ELR (cell line): ENCODE measurements around the gene POC1A.

Source experiments
- DNase-seq: peaks from one replicate; pipeline ENCODE4 v3.0.0-alpha.2; 2015; ENCODE audit warnings: low read depth

The POC1A gene

DNA sequence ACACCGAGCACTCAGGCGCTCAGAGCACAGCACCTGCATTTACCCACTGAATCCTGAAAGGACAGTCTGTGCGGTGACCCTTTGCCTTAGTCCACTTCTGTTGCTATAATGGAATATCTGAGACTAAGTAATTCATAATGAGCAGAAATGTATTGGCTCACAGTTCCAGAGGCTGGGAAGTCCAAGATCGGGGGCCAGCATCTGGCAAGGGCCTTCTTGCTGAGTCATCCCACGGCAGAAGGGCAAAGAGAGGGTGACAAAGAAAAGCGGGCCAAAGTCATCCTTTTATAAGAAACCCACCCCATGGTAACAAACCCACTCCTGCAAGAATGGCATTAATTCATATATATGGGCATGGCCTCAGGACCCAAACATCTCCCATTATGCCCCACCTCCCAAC lies 27.7 kb downstream of the POC1A start:
- DNase-seq, result no peak

GRCh38 chr3:52126036-52126435 lies 28.2 kb downstream of the POC1A start:
- no peak for DNase-seq

GRCh38 chr3:52124766-52125165 lies 29.5 kb downstream of the POC1A start:
- DNase-seq, result no peak

DNA sequence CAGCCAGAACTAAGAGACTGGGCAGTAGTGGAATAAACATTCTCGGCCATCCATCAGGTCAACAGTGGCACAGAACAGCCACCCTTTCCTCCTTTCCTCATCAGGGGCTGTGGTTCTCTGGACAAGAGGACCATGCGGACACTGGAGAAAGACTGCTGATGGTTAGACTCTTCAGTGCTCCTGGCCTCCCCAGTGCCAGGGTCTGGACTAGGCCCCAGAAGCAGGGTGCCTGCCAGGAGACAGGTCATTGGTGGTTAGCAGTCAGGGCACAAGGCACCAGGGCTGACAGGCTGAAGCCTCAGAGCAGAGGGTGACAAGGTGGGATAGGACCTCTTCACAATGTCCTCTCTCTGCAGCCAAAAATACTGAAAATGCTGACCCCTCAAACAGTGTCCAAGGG lies 30.1 kb downstream of the POC1A start:
- DNase-seq, result no peak

- peak; percentile 58 for DNase-seq
These were observed 31.0 kb downstream of the POC1A start for GRCh38 chr3:52123106-52123725.

DNA sequence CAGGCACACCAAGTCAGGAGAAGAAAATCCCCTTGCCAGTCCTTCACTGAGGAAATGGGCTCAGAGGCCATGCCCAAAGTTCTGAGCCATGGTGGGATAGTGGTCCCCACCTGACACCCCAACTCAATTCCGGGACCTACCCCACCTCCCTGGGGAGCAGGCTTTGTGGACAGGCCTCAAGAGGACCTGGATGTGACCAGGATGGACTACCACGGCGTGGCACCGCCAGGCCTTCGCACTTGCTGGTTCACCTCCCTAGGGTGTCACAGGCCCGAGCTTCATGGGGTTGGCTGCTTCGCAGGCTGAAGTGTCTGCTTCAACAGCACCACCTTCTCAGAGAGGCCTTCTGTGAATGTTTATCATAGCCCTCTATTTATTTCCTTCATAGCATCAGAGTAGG lies 31.7 kb downstream of the POC1A start:
- no peak for DNase-seq

- DNase-seq, result no peak
These were observed 32.4 kb downstream of the POC1A start for GRCh38 chr3:52121813-52122212.

GRCh38 chr3:52121464-52121805 lies 32.8 kb downstream of the POC1A start:
- DNase-seq, result no peak

DNA sequence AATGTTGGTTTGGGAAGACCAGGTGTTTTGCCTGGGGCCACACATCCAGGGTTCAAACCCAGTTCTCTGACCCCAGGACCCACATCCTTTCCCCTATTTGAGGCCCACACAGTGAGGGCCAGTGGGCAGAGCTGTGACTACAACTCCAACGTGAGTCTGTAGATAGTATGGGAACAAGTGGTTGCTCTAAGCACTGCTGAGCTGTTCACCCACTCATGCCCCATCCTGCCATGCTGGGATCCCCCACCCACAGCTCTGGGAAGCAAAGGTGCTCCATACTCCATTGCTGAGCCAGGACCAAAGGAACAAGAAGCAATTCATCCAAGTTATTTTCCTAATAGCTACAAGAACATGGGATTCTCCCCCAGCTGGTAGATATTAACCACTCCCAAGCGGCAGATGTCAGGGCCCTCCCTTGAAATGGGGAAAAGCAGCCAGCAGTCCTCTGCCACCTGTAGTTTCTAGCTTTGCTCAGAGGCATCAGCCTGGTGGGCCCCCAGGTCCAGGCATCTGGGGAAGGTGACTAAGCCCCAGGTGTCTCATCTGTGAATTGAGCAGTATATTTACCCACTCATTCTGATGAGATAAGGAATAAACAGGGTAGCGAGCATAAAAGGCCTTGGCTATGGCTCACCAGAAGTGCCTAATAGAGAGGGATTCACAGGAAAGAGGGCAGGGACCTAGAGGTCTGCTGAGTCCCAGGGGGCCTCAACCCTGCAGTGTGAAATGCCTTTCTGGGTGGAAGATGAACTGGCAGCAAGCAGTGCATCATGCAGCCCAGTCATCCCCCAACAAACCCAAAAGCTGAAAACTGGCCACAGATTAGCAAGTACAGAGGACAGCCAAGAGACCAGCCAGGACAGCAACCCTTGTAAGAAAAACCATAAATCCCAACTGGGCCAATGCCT lies 33.4 kb downstream of the POC1A start:
- DNase-seq, result no peak

DNA sequence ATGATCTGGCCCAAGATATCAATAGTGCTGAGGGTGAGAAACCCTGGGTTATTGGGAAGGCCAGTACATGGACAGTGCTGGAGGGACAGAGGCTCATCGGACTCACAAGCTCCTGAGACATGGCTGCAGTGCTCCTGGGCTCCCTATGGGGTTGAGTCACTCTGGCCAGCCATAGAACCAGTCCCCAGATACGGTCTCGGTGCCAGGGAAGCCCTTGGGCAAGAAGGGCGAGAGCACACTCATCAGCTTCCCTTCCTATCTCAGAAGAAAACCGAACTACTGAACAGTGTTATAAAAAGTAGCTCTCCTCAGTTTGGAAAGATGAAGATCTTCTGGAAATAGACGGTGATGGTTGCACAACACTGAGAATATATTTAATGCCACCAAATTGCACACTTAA lies 34.4 kb downstream of the POC1A start:
- DNase-seq, result no peak

GRCh38 chr3:52119099-52119498 lies 35.1 kb downstream of the POC1A start:
- no peak for DNase-seq

GRCh38 chr3:52118156-52118875 lies 35.9 kb downstream of the POC1A start:
- no peak for DNase-seq

- no peak for DNase-seq
These were observed 36.7 kb downstream of the POC1A start for GRCh38 chr3:52117537-52117936.

DNA sequence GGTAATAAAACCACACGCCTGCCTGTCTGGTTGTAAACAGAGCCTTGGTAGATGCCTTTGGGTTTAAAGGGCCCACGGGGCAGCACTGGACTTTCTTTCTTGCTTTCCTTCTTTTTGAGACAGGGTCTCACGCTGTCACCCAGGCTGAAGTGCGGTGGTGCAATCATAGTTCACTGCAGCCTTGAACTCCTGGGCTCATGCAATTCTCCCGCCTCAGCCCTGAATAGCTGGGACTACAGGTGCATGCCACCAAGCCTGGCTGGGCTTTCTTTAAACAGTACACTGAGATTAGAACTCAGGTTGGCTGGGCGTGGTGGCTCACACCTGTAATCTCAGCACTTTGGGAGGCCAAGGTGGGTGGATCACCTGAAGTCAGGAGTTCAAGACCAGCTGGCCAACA lies 42.2 kb downstream of the POC1A start:
- DNase-seq, result no peak

DNA sequence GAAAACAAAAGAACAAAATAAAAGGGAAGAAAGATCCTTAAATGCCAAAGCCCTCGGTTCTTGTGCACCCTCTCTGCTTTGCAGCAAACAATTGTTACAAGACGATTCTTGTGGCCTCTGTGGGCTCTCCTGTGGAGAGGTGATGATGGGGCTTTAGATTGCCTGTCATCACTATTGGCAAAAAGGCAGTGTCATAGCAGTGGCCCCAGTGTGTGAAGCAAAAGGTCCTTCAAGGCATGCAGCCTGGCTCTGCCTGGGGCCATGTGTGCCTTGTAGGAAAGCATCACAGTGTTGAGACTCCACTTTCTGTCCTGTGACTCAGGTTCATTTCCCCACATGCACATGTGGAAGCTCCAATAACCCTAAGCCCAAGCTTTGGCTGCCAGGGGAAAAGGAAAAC lies 43.7 kb downstream of the POC1A start:
- DNase-seq, result no peak

DNA sequence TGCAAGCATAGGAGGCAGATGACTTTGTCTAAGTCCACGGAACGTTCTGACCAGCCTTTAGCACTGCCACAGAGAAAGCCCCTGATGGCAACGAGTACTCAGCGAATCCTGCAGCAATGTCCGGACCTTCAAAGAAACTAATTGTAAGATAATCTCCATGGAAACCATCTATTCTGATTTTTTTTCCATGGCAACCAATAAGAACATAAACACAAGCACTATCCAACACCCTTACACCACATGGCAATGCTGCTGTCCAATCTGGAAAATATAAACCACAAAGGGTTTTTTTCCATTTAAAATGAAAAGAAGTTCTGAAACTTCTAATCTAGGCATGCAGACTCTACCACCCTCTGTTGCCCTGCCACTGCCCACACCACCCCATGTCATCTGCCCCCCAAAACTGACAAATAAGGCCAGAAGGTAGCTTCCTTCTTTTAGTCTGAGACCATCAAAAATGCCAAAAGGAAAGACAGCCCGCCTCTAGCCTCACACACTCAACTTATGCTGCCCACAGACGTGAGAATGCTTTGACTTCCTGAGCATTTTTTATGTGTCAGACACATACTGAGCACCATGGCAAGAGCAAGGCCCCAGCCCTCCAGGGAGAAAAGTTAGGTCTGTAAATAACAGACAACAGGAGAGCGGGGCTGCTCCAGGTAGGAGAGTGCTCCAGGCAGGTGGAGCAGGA lies 44.5 kb downstream of the POC1A start:
- no peak for DNase-seq

GRCh38 chr3:52108302-52109232 lies 45.7 kb downstream of the POC1A start:
- no peak for DNase-seq

DNA sequence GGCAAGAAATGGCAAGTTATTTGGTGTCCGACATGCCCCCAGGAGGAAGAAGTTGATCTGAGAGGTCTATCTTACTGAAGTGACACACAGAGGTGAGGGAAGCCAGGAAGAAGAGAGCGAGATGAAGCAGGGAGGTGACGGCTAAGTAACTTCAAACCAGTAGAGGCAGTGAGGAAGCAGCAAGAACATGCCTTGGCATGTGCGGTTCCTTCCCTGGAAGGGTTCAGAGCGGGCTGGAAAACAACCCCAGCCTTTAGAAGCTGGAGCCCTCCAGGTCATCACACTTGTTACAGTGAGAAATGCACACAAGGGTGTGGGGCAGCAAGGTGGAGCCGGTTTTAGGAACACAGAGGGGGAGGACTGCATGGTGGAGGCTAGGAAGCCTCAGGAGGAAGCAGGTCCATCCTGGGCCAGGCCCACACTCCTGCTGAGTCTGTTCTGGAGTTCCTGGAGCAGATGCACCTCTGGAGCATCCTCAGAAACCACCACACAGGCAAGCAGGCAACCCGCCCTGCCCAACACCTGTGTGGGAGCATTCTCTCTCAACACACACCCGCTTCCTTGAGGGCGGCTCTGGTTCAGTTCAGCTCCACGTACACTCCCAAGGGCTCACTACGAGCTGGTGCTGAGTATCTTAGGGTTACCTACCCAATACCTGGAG lies 47.1 kb downstream of the POC1A start:
- DNase-seq, result no peak

DNA sequence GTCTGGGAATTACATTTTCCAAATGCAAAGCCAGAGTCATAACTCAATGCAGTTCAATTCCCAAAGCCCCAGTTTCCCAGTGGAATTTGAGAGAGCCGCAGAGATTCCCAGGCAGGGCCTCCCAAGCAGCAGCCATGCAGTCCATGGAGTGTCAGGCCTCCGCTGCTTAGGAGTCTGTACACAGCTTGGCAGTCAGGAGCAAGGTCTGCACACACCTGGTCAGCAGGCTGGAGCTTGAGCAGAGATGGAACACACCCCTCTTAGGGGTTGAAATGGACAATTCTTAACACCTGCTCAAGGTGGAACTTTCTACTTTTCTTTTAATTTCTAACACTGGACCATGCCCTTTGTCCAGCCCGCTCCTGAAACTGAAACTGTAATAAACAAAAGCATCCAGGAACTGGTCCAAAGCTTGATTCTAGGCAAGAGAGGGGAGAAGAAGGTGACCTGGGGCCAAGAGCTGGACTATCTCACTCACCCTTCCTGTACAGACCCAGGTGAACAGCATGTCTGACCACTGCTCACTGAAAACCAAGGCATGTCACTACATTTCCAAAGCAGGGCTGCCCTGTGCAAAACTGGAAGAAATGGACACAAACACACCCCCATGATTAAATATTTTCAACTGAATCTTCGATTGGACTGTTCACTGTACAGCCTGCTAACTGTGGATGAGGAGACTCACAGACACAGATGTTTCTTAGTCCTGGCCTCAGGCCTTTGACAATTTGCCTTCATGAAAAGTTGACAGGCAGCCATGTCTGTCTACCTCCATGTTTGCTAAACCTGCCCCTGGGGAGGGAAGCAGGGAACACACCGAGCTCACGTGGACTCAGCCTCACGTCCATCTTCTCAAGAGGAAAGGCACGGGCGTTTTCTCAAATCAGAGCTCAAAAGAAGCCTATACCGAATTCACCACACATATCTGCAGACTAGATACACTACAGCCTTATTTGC lies 49.3 kb downstream of the POC1A start:
- no peak for DNase-seq

DNA sequence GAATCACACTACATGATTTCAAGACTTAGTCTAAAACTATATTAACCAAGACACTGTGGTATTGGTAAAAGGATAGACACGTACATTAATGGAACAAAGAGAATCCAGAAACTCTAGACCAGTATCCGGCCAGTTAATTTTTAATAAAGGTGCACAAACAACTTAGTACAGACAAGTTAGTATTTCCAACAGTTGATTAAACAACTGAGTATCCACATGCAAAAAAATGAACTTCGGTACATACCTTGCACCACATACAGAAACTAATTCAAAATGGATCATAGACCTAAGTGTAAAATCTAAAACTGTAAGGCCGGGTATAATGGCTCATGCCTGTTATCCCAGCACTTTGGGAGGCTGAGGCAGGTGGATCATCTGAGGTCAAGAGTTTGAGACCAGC lies 51.3 kb downstream of the POC1A start:
- DNase-seq, result no peak
